ENCODE measurements around the gene FEZ2.

The FEZ2 gene

DNA sequence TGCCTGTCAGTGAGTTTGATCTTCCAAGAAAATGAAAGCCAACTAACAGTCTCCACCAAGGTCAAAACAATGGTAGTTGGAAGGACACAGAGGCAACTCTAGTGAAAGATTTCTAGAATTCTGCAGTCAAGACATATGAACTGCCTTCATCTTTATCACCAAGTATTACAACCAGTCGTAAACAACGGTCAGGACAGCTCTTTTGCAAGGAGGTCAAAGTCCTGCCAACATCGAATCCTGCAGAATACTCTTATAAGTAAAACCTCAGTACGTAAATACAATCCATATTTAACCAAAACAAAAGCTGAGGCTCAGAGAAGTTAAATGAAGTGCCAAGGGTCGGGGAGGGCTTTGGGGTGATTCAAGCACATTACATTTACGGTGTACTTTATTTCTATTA, 3.1 kb downstream of the FEZ2 start:
- H3K4me3 ChIP-seq (ENCODE audit: control insufficient read depth, low read depth, low read length): no peak overlapping the region
- TF ChIP-seq CTCF (IDR thresholded peaks at IDR 0.05; ENCODE audit: control insufficient read depth, insufficient read depth, low read depth, low read length, missing control alignments): no peak
- no peak for DNase-seq (ENCODE audit: low read depth)

- no peak for DNase-seq (ENCODE audit: low read depth)
Measured at GRCh38 chr2:36589230-36589630, 8.7 kb downstream of the FEZ2 start.

GRCh38 chr2:36587556-36587955, 10.4 kb downstream of the FEZ2 start:
- no peak for DNase-seq (ENCODE audit: low read depth)
- H3K4me3 ChIP-seq (ENCODE audit: control insufficient read depth, low read depth, low read length): no peak overlapping the region
- no peak for TF ChIP-seq CTCF (IDR thresholded peaks at IDR 0.05; ENCODE audit: control insufficient read depth, insufficient read depth, low read depth, low read length, missing control alignments)

More at GRCh38 chr2:36589230-36589630, 8.7 kb downstream of the FEZ2 start:
- no peak overlapping the region for H3K4me3 ChIP-seq (ENCODE audit: control insufficient read depth, low read depth, low read length)
- TF ChIP-seq CTCF (IDR thresholded peaks at IDR 0.05; ENCODE audit: control insufficient read depth, insufficient read depth, low read depth, low read length, missing control alignments): no peak

DNA sequence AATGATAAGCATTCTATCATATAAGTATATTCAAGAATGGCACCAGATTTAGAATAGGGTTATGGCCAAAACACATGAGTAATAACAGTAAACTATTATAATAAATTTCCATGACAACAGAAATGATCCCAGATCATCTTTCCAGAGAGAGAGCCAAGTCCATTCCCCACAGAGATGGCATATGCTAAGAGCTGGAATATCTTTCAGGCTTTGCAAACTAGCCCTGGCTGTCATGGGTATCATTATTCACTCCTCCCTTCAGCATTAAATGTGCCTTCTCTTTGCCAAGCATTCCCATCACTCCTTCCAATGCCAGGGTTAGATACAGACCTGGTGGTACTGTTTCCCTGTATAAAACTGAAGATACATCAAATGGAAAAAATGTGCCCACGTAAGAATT, 10.9 kb downstream of the FEZ2 start:
- no peak overlapping the region for H3K4me3 ChIP-seq (ENCODE audit: control insufficient read depth, low read depth, low read length)
- DNase-seq (ENCODE audit: low read depth): no peak
- no peak for TF ChIP-seq CTCF (IDR thresholded peaks at IDR 0.05; ENCODE audit: control insufficient read depth, insufficient read depth, low read depth, low read length, missing control alignments)

GRCh38 chr2:36586672-36587071, 11.3 kb downstream of the FEZ2 start:
- no peak for TF ChIP-seq CTCF (IDR thresholded peaks at IDR 0.05; ENCODE audit: control insufficient read depth, insufficient read depth, low read depth, low read length, missing control alignments)
- no peak for DNase-seq (ENCODE audit: low read depth)
- H3K4me3 ChIP-seq (ENCODE audit: control insufficient read depth, low read depth, low read length): no peak overlapping the region

DNA sequence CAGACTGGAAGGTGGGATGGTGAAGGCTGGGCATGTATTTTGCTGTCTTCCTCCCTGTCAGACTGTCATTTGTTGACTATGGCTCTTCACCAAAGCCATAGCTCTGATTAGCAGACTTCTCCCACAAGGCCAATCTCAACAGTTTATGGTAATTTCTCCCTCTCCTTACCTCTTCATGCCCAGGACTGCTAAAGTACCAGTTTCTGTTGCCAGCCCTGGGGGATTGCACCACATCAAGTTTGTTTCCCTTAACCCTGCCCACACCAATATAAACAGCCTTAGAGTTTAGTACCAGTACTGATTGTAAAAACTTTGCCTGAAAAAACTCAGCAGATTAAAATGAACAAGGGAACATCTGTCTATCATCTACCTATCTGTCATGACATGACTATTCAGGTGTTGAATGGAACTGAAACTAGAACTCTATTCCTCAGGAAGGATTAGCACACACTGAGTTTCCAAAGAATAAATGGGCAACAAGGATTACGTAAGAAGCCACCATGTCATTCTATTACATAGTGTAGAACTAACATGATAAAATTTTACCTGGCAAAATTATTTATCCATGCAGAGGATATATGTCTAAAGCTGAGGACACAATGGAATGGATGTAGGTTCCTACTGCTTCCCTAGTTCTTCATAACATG, 13.7 kb downstream of the FEZ2 start:
- H3K4me3 ChIP-seq (ENCODE audit: control insufficient read depth, low read depth, low read length): no peak overlapping the region
- no peak for DNase-seq (ENCODE audit: low read depth)
- TF ChIP-seq CTCF (IDR thresholded peaks at IDR 0.05; ENCODE audit: control insufficient read depth, insufficient read depth, low read depth, low read length, missing control alignments): no peak

Measured in AG09309 (cell line).